ENCODE measurements around the gene LGALS7B. TPM values are rescaled to one million over a fixed set of nuclear protein-coding genes. Genes with fewer than 3 reads are reported as not detected.
"Not testable (repeated sequence)": the region's sequence is repeated elsewhere in the genome, so short reads cannot be mapped to it uniquely, and the experiment has no call there.

Gene LGALS7B
- total and polyA plus RNA-seq, 2 of the 4 experiments (the other 2 are of a cell fraction), result not detected

DNA sequence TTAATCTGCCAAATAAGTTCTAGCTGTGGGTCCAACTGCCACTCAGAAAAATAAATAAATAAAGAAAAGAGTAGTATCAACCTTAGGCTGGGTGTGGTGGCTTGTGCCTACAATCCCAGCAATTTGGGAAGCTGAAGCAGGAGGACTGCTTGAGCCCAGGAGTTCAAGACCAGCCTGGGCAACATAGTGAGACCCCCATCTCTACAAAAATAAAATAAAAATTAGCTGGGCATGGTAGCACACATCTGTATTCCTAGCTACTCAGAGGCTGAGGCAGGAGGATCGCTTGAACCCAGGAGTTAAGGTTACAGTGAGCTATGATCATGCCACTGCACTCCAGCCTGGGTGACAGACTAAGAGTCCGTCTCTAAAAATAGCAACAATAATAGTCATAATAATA is 24.9 kb downstream of the LGALS7B start:
- H2BK15ac ChIP-seq (ENCODE audit: low read depth, low read length); H4K91ac ChIP-seq (ENCODE audit: insufficient read depth, low read depth, low read length); H3K4me3 ChIP-seq (ENCODE audit: insufficient read depth, low read depth, low read length); BruUV-seq (replicated peaks); in situ Hi-C loops (cut with MboI; ENCODE audit: low sequenced_read_pairs); DNase-seq; H2BK20ac ChIP-seq (ENCODE audit: low read depth, low read length); POLR2A ChIA-PET (ENCODE audit: unreplicated experiment); H2BK5ac ChIP-seq (ENCODE audit: low read depth, low read length, poor library complexity, severe bottlenecking); H3K4me1 ChIP-seq (ENCODE audit: control insufficient read depth, insufficient read depth, low read length); H3K27me3 ChIP-seq (ENCODE audit: control insufficient read depth, insufficient read depth, low read length); H3K14ac ChIP-seq (replicated peaks; ENCODE audit: low read depth, low read length); H2BK120ac ChIP-seq (ENCODE audit: low read depth, low read length); H3K18ac ChIP-seq (ENCODE audit: low read depth, low read length); H3K79me1 ChIP-seq (ENCODE audit: low read depth in 1 of 2, low read length in 2 of 2); H2AFZ ChIP-seq (replicated peaks; ENCODE audit: low read length, poor library complexity); H3K9me3 ChIP-seq (ENCODE audit: control insufficient read depth, insufficient read depth, low read length); H2AK9ac ChIP-seq (replicated peaks; ENCODE audit: low read depth, low read length, poor library complexity); H3K9me1 ChIP-seq (ENCODE audit: insufficient read depth, low read length); H3K4me2 ChIP-seq (ENCODE audit: low read depth, low read length); H3K23ac ChIP-seq (ENCODE audit: low read depth, low read length); H3K56ac ChIP-seq (ENCODE audit: extremely low read depth, insufficient read depth, low read length); CTCF ChIA-PET; H3K9ac ChIP-seq (ENCODE audit: low read depth, low read length); H2AK5ac ChIP-seq (ENCODE audit: low read depth, low read length); ATAC-seq (ENCODE audit: low read depth); intact Hi-C loops (cut with micrococcal nuclease); H4K20me1 ChIP-seq (ENCODE audit: insufficient read depth, low read length); H3K4ac ChIP-seq (ENCODE audit: low read depth, low read length); H4K8ac ChIP-seq (ENCODE audit: low read depth in 2 of 2, low read length in 2 of 2); H3K27ac ChIP-seq (ENCODE audit: insufficient read depth, low read length); dilution Hi-C loops (cut with HindIII; ENCODE audit: low sequenced_read_pairs, unreplicated experiment); H4K5ac ChIP-seq (ENCODE audit: low read depth, low read length): not testable (repeated sequence)
- WGBS, 2 experiments (ENCODE audit: extremely low coverage in 2 of 2, insufficient read length in 1 of 2), result no CpG with 5 or more reads among the region's 2 CpGs
- H3K36me3 ChIP-seq (ENCODE audit: control insufficient read depth, insufficient read depth, low read length), result peaks cover 28% of the 10 kb centered on the region
